IMR-90 (cell line): ENCODE data around the gene MGLL.

ENCODE experiments used
- MAZ ChIP-seq: IDR thresholded peaks from 2 replicates; pipeline ENCODE4 v1.6.1; 2012; ENCODE audit warnings: low read depth, mild to moderate bottlenecking, low read length, improper control_type of control experiment, moderate library complexity, borderline replicate concordance
- POLR2A ChIP-seq: IDR thresholded peaks from 2 replicates; pipeline ENCODE4 v1.6.1; 2012; ENCODE audit warnings: mild to moderate bottlenecking, low read depth, low read length

GRCh38 chr3:127787571-127788365, 34.5 kb downstream of the MGLL start:
- TF ChIP-seq MAZ (no peak), POLR2A (no peak)
